Measurements from ENCODE around the gene CMPK1. TPM values are rescaled to one million over a fixed set of nuclear protein-coding genes. Genes with fewer than 3 reads are reported as not detected.

Gene CMPK1
- total and polyA plus RNA-seq, 2 of the 8 experiments (the other 6 are each of a cell fraction or from before 2014, with no cell fraction given), result 6.0 to 36.9 TPM

- POLR2A ChIA-PET (ENCODE audit: partially characterized antibody), result no interaction called here
- Histone ChIP-seq H2AK5ac (ENCODE audit: low read depth, low read length) (no peak overlapping the region), H3K4me3 (ENCODE audit: extremely low read depth in 1 of 4, insufficient read depth in 2 of 4, low read depth in 3 of 4, low read length in 4 of 4) (no peak overlapping the region), H3K79me1 (ENCODE audit: low read depth, low read length) (no peaks in the 10 kb centered on the region), H3K4me2 (ENCODE audit: insufficient read depth in 1 of 2, low read depth in 2 of 2, low read length in 2 of 2) (no peak overlapping the region), H3K23ac (ENCODE audit: insufficient read length) (no peak overlapping the region), H3K36me3 (ENCODE audit: control insufficient read depth in 2 of 4, insufficient read depth in 4 of 4, low read length in 3 of 4) (no peaks in the 10 kb centered on the region), H3K56ac (replicated peaks; ENCODE audit: insufficient read length, low read depth, low read length) (no peak overlapping the region), H2BK12ac (ENCODE audit: low read depth, low read length) (no peak overlapping the region), H2BK20ac (ENCODE audit: low read length) (no peak overlapping the region), H3K23me2 (ENCODE audit: low read depth, low read length) (no peaks in the 10 kb centered on the region; the same call in 1 of the 2 replicates), H2BK15ac (ENCODE audit: low read length) (no peak overlapping the region), H3K27me3 (replicated peaks in 1 of 4; ENCODE audit: control insufficient read depth in 3 of 4, extremely low read depth in 1 of 4, insufficient read depth in 3 of 4, low read length in 3 of 4) (no peaks in the 10 kb centered on the region), H3K27ac (ENCODE audit: low read depth, low read length) (no peak overlapping the region), H2BK120ac (replicated peaks; ENCODE audit: low read depth, low read length) (no peak overlapping the region), H3K4me1 (replicated peaks in 1 of 4; ENCODE audit: control insufficient read depth in 3 of 4, insufficient read depth in 4 of 4, low read length in 3 of 4) (peaks cover 0 to 5% (median 3%) of the 10 kb centered on the region in 4 experiments; a peak in 5 of 7 replicates), H3K18ac (ENCODE audit: extremely low read depth, low read length) (no peak overlapping the region), H4K20me1 (replicated peaks in 1 of 2; ENCODE audit: control insufficient read depth in 1 of 2, insufficient read depth in 2 of 2, low read length in 2 of 2) (no peaks in the 10 kb centered on the region), H3K79me2 (ENCODE audit: control insufficient read depth in 1 of 2, insufficient read depth in 2 of 2, low read length in 2 of 2) (peaks cover 0 to 3% of the 10 kb centered on the region in 2 experiments; a peak in 1 of 4 replicates), H3K9me3 (ENCODE audit: insufficient read depth in 2 of 2, low read depth in 1 of 2, low read length in 1 of 2) (no peaks in the 10 kb centered on the region), H4K91ac (replicated peaks; ENCODE audit: insufficient read length, low read length) (no peak overlapping the region), H3K14ac (ENCODE audit: insufficient read length) (no peak overlapping the region), H4K8ac (ENCODE audit: extremely low read depth, insufficient read depth, low read length) (no peak overlapping the region), H4K5ac (ENCODE audit: insufficient read length, low read depth, low read length) (no peak overlapping the region), H3K9ac (replicated peaks in 1 of 4; ENCODE audit: extremely low read depth in 1 of 4, low read depth in 3 of 4, low read length in 3 of 4) (no peak overlapping the region), H3K4ac (replicated peaks; ENCODE audit: insufficient read length, low read depth, low read length) (no peak overlapping the region), H2BK5ac (ENCODE audit: low read depth, low read length) (no peak overlapping the region), H2AFZ (ENCODE audit: low read length) (no peak overlapping the region)
- TF ChIP-seq ATF2 (IDR thresholded peaks at IDR 0.05; ENCODE audit: low read length) (no peak), EGR1 (IDR thresholded peaks at IDR 0.05; ENCODE audit: borderline replicate concordance, low read depth, low read length) (no peak)
- FAIRE-seq, result no peak
- CTCF ChIA-PET (ENCODE audit: partially characterized antibody), result interaction anchor here (1.4 to 2.0 kb wide), 2 partner anchors 9 to 12 kb away, joined by 3 to 6 read pairs; no protein-coding TSS in a partner anchor
- 93% methylated on average over 1 of the region's 1 CpG; no CpG with 5 or more reads in 1 of the 2 experiments for WGBS, 2 experiments (ENCODE audit: extremely low coverage in 1 of 2, insufficient coverage in 1 of 2, insufficient read length in 1 of 2, insufficient replicate concordance in 2 of 2, low coverage in 1 of 2, low lambda C conversion rate in 2 of 2, missing lambda C conversion rate in 1 of 2)
- DNase-seq (ENCODE audit: low read depth in 1 of 2, low spot score in 2 of 2), result no peak
Observed at GRCh38 chr1:47330212-47330611, 3.4 kb upstream of the CMPK1 start.
